Stimulated activated CD8-positive, alpha-beta memory T cell treated with anti-CD3 and anti-CD28 coated beads, Interleukin-4, amount 100 ng/mL, for 4 hours (primary cell): ENCODE data around the gene SLC4A5.
A peak's percentile ranks its signal among the peaks of the same experiment; 100 is the strongest.

Source experiments
- DNase-seq, 2 donors: peaks; one replicate each; pipeline ENCODE4 v3.0.0-alpha.2; 2020; ENCODE audit warnings: low read depth in 2 of 2, low spot score in 1 of 2

Gene SLC4A5, protein sequence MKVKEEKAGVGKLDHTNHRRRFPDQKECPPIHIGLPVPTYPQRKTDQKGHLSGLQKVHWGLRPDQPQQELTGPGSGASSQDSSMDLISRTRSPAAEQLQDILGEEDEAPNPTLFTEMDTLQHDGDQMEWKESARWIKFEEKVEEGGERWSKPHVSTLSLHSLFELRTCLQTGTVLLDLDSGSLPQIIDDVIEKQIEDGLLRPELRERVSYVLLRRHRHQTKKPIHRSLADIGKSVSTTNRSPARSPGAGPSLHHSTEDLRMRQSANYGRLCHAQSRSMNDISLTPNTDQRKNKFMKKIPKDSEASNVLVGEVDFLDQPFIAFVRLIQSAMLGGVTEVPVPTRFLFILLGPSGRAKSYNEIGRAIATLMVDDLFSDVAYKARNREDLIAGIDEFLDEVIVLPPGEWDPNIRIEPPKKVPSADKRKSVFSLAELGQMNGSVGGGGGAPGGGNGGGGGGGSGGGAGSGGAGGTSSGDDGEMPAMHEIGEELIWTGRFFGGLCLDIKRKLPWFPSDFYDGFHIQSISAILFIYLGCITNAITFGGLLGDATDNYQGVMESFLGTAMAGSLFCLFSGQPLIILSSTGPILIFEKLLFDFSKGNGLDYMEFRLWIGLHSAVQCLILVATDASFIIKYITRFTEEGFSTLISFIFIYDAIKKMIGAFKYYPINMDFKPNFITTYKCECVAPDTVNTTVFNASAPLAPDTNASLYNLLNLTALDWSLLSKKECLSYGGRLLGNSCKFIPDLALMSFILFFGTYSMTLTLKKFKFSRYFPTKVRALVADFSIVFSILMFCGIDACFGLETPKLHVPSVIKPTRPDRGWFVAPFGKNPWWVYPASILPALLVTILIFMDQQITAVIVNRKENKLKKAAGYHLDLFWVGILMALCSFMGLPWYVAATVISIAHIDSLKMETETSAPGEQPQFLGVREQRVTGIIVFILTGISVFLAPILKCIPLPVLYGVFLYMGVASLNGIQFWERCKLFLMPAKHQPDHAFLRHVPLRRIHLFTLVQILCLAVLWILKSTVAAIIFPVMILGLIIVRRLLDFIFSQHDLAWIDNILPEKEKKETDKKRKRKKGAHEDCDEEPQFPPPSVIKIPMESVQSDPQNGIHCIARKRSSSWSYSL

DNA sequence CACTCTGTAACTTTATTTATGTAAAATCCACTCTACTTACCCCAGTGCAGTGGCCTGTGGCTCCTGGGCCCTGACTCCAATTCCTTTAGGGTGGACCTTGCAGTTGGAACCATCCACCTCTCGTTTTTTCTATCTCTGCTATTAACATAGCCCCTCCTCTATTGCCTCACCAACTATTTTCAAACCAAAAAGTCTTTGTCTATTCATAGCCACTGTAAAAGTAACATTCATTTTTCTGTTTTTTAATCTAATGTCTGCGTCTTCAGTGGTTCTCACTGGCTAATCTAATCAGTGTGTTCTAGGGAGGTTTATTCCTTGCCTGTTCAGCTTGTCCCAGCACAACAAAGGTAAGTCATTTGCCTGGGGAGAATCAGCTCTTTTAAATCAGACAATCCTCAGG, at the start of gene SLC4A5:
TSS of gene SLC4A5 (minus strand) at position 101 of the 400 bp plus-strand sequence. CDS start 28,393 bp downstream, outside the sequence.
- no peak for DNase-seq

DNA sequence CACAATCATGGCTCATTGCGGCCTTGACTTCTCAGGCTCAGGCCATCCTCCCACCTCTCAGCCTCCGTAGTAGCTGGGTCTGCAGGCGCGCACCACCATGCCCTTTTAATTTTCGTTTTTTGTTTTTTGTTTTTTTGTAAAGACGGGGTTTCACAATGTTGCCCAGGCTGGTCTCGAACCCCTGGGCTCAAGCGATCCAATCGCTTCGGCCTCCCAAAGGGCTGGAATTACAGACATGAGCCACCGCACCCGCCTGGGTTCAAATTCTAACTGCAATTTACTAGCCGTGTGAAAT, 49.2 kb upstream of the SLC4A5 start:
- no peak for DNase-seq

DNA sequence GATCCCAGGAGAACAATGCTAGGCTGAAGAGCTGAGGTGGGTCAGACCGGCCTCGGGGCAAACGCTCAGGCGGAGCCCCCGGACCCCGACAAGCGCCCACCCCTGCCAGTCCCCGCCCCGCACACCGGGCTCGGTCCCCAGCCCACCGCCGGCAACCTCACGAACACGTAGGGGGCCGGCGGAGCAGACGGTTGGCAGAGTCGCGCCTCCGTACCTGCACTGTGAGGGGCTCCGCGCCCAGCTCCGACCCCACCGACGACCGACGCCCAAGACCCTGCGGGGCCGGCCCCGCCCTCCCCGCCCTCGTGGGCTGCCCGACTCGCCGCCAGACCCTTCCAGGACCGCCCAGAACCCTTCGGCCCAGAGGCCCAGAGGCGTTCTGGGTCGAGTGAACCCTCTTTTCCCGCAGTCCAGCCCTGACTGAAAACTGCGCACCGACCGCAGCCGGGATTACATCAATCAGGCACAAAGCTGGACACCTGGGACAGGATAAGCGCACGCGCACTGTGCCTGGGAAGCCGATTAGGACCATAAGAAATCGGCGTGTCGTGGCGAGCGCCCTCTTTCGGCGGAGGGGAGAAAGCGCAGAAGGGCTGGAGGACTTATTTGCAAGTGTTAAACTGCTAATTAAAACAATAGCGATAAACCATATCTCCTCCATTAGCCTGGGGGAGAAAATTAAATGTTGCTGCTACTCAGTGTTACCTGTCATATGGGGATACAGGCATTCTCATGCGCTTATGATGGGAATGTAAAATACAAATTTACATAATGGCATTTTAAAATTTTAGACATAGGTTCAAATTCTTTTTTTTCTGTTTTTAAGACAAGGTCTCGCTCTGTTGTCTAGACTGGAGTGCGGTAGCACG, 48.6 kb upstream of the SLC4A5 start:
- DNase-seq: peak; percentile 86 to 95

DNA sequence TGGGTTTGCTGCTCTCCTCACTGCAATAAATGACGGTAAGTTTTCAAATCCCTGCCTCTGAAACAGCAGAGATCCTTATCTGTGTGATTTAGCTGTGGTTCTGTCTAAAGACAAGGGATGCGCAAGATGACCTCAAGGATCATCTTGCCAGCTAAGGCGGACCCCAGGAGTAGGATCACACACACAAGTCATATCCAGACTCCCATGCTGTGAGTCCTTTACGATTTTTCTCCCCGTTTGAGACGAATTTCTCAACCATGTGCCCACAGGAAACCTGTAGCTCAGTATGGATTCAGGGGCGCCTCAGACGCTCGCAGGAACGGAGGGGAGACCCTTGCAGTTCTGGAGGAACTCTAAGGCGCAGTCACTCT, 48.0 kb upstream of the SLC4A5 start:
- no peak for DNase-seq

DNA sequence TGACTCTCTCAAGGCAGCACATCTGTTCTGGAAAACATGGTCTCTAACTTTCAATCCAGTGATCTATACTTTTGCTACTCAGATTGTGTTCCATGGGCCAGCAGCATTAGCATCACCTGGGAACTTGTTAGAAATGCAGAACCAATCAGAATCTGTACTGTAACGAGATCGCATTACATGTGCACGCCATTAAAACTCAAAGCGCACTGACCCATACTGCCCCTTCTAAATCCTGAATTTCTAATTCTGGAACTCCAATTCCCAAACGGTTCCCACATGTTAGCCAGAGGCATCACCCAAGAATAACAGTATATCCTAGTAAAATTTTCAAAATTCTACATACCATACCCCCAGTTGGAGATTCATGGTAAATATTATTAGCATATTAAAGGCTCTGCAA, 47.4 kb upstream of the SLC4A5 start:
- no peak for DNase-seq

DNA sequence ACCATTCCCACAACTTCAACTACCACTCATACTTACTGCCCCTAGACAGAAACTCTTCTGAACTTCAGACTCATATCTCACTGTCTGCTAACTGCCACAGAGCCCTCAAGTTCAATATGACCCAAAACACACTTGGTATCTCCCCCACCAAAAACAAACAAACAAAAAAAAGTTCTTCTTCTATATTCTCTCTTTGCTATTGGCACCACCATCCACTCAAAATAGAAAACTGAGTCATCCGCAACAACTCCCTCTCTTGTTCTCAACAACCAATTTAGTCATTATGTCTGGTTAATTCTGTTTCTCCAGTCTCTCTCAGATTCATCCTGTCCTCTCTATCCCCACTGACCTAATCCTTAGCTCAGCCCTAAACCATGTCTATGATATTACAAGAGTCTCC, 44.1 kb upstream of the SLC4A5 start:
- DNase-seq: no peak

DNA sequence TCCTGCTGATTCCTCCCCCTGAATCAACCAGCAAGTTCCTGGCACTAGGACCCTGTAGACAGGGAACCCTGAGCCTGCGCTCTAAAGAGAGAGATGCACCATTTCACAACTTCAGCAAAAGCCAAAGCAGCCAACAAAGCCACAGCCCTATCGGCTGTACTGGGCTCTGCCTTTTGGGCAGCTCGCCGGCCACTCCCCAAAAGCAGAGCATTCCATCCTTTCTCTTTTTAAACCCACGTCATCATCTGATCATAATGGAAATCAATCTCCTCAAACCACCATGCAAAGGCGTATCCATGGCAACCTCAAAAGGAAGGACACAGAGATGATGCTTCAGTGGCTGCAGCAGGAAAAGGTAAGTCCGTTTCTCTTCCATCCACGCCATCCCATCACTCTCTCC, 42.2 kb upstream of the SLC4A5 start:
- DNase-seq: no peak

DNA sequence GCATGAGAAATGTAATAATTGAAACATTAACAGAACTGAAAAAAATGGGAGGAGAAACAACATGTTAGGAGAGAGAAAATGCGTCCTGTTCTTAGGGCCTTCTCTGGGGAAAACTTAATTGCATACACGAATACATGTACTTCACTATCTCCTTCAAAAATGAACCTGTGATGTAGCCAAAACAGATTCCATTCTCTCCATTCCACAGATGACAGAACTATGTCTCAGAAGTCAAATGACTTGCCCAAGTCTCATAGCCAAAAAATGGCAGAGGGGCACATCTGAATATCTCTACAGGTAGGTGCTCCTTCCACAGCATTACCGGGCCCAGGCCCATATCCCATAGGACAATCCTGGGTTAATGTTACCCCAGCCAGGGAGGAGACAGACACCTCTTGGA, 40.8 kb upstream of the SLC4A5 start:
- no peak for DNase-seq

DNA sequence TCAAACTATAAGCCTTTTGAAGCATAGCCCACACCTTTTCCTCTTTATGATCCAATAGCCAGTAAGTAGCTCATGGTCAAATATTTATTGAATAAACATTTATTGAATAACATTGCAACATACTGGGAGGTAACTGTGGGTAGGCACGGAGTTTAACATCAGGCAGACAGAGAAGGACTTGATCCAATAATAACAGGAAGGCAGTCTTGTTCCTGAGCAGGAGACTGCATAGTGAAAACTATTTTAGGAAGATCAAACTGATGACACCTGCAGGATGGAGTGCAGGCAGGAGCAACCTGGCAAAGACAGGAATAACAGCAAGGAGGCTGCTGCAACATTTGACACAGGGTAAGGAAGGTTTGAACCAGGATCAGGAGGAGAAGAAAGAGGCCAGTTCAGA, 40.0 kb upstream of the SLC4A5 start:
- DNase-seq: no peak

DNA sequence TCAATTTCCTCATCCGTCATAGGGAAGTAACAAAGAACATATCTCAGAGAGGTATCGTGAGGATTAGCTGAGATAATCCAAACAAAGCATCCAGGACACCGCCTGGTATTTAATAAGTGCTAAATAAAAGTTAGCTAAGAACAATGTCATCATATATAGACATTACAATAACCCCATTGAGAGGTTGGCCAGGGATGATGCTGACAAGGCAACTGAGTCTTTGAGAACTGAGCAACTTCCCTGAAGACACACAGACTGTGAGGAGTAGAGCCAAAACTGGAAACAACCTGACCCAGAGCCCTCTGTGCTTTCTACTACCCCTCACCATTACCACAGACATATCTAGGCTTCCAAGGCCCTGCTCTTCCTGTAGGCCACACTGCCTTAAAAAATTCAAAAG, 38.5 kb upstream of the SLC4A5 start:
- no peak for DNase-seq

DNA sequence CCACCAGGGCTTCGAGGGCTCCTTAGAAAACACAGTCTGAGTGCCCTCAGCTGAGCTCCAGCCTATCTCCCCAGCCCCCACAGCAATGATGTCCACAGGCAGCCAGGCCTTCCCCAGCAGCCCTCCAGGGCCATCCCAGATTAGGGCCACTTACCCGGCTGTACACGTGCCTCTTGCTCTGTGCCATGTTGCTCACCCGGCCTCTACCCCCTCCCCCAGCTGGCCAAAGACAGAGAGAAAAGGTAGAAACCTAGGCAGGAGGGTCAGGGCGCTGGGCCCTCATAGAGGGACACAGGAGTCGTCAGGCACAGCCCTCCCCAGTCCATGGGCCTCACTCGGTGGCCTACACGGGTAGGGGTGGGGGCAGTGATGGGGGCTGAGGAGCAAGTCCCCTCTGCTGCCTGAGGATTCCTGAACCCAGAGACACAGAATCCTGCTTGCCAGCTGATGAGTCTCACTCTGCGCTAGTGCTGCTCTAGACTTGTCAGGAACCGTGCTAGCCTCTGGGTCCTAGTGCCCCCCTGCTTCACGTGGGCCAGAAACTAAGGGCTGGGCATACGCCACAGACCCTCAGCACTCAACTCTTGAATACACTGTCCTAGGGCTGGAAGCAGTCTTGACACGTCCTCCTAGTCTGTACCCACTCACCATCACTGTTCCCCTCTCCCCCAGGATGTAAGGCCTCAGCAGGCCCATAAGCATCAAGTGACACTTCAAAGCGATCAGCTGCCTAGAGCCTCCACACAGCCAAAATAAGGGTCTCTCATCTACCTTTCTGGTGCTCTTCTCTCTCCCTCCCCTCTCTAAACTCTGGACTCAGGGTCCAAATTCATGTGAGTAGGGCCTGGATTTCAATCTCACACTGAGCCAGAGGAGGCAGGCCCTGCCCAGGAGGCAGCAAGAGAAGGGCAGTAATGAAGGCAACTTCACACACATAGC, 36.9 kb upstream of the SLC4A5 start, which contains the start of gene DCTN1:
TSS of gene DCTN1 (minus strand) at position 461 of the 939 bp plus-strand sequence. CDS start at position 187, 274 bp downstream.
- no peak for DNase-seq

DNA sequence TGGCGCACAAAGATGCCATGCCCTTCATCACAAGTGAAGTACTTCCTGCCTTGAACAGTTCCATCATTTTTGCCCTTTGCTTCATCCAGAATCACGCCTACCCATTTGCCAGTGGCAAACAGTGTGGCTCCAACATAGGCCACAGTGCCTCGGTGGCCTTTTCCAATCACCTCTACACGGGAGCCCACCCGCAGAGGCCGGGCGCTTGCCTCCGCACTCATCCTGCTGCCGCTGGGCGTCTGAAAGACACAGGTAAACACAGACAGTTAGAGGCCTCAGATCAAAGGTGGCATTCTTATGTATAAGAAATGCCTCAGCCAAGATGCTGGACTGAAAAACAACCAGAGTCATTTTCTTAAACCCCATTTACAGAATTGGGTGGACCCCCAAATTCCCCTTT, 34.8 kb upstream of the SLC4A5 start:
- no peak for DNase-seq

DNA sequence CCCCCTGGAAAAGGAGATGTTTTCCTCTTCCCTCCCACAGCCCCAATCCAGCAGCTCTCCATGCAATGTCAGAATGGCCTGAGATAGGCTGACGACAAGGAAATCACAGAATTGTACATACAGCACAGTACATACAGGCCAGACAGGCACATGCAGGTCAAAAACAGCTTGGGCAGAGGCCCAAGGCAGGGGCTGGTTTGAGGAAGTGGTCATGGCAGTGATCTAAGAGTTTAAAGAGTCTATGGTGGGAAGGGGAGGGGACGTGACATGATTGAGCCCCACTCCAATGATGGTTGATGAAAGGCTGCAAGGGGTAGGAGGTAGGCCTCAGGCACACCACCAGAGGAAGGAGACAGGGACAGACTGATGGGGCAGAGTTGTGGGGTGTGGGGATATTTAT, 32.6 kb upstream of the SLC4A5 start:
- no peak for DNase-seq

DNA sequence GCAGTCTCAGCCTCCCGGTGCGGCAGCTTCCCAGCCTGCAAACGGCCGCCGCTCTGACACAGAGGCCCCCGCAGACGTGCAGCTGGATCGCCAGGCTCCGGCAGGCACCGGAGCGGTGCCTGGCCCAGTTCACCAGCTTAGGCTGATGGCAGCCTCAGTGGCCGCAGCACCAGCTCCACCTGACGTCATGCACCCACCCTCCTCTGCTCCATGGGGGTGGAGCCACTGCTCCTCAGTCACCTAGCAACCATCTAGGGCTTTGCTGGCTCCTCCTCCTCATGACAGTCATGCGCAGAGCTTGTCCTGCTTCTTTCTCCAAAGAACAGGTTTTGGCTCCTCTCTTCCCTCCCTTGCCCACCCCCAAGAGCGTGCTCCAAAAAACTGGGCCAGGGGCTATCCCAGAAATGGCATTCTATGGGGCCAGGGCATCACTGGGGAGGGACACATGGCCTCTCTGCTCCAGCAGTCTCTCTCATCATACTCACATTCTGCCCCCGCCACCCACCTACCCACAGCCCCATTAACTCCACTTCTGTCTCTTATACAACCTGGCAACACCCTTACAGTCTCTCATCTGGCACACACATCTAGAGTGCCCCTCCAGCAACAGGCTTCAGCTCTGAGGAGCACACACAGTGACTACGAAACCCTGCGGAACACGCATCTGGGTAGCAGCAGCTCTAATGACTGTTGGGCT, 31.4 kb upstream of the SLC4A5 start:
- DNase-seq: no peak

DNA sequence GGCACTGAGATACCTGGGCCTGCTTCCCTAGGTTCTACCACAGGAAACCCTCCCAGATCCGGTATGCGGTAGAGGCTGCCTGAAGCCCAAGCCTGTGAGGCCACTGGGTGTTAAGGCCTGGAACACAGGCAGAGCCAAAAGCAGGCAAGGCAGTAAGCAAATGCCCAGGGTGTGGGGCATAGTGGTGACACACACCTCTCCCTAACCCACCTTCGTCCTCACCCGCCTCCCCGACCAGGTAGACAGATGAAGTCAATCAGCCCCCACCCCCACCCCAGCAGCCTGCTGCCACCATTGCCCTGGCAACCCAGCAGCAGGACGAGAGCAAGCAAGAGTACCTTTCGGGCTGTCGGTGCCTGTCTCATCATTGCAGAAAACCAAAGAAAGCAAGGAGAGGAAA, 30.8 kb upstream of the SLC4A5 start:
- no peak for DNase-seq

DNA sequence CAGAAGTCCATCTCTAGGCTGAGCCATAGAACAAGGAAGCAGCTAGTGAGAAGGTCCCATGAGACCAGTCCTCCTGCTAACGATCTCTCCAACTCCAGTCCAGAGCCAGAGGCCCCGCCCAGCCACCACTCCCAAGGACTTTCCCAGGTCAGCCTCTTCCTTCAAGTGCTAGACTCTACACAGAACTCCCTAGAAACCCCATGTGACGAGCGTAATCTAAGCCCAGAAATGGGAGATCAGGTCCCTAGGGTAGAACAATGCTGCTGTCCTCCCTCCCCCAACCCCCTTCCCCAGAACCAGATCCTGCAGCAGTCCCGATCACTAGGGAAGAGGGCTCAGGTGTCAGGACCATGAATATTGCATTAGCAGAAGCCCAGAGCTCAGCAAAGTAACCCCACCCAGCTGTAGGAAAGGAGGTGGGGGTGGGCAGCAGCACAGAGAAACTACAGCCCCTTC, 30.0 kb upstream of the SLC4A5 start:
- DNase-seq: no peak

DNA sequence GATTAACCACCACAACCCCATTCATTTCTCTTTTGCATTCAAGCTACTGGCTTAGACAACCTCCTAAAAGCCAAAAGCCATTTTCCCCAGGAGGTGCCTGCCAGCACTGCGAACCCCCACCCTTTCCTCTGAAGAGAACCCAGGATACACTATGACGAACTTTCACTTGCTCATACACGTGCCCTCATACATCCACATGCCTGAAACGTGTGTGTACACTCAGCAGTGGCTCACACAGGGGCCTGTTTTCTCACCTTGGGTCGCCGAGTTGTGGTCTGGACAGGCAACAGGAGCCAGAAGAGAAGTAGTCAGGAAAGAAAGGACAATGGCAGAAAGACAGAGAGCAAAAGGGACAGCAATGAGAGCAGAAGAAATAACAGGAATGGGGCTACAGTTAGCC, 29.5 kb upstream of the SLC4A5 start:
- DNase-seq: no peak

DNA sequence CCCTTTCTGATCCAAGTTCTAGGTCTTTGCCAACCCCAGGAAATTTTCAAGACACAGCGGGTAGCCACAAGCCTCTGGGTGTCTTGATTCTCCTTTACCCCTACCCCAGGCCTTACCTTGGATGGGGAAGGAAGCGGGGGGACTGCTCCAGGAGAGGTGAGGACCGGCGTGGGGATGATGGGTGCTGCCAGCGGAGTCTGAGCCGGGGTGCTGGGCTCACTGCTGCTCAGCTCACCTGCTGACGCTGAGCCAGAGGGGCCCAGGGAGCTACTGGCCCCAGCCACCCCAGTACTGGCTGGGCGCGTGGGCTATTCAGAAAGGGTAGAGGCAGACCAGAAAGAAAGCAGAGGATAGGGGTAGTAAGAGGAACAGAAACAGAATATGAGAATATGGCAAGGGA, 28.2 kb upstream of the SLC4A5 start:
- DNase-seq: no peak

DNA sequence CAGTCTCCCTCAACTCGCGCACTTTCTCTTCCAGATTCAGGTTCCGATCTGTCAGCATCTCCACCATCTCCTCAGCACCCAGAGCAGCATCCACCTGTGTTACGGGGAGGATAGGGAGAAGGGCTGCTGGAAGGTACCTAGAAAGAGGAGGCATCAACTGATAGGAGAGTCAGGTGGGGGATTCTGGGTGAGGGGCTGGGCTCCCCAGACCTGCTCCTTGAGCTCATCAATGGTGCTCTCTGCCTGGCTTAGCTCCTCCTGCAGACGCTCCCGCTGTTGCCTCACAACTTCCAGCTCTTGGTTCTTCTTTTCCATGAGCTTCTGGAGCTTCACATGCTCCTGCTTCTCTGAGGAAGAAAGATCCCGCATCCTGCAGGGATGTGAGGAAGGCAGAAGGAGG, 26.8 kb upstream of the SLC4A5 start:
- no peak for DNase-seq
